GM18507 (cell line): ENCODE results near the gene KRT4.

Experiments
- DNase-seq: peaks from one replicate; pipeline ENCODE4 v3.0.0; 2011; ENCODE audit warnings: low read depth; ENCODE audit not compliant: insufficient read length; ENCODE audit errors: extremely low spot score
- FAIRE-seq: peaks from 2 replicates; lab custom pipeline; 2011; peaks lifted over from hg19 to GRCh38; lab: Jason Lieb, UNC

Gene KRT4

DNA sequence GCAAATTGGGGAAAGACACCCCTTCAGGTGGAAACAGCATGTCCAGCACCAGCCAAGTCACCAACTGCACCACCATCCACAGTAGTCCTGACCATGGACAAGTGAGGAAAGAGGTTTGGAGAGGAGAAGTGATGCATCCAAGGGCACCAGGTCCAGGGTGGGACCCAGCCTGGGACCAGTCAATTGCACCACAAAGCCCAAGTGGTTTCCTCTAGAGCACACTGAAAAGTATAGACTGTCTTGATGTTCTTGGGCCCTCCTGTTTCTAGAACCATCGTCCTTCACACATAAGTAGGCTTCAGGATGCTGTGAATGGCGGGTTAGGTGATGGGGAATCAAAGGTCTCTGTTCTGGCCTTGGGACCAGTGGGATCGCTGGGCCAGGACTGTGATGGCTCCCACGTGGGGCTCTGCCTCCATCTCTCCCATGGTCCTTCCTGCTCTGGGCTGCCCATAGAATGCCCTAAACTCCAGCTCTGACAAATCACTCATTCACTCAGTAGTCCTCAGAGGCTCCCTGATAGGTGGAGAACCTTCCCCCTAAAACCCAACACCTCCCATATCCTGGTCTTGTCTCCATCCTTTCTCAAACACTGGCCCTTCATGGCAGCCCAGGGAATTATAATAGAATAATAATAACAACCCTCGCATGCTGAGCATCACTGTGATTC is 11.0 kb upstream of the KRT4 start:
- no peak for FAIRE-seq
- no peak for DNase-seq

DNA sequence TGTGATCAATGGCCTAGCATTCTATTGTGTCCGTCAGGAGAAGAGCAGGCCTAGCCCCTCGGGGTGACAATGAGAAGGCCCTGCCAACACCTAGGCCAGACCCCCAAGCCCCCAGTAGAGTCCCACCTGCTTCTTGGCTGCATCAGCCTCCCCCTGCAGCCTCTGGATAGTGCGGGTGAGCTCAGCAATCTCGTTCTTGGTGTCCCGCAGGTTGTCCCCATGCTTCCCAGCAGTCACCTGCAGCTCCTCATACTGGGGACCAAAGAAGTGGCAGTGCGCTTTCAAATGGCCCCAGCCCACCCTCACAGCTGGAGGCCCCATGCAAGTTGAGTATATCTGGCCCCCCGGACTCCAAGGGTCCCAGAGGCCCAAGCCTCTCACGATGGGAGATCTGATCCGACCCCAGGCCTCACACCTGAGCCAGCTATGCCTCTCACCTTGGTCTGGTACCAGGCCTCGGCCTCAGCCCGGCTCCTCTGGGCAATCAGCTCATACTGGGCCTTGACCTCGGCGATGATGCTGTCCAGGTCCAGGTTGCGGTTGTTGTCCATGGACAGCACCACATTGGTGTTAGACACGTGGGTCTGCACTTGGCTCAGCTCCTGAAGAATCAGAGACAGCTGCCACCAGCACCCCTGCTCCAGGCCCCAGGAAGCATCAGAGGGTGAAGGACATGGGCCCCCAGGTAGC is 10.0 kb upstream of the KRT4 start:
- no peak for DNase-seq

DNA sequence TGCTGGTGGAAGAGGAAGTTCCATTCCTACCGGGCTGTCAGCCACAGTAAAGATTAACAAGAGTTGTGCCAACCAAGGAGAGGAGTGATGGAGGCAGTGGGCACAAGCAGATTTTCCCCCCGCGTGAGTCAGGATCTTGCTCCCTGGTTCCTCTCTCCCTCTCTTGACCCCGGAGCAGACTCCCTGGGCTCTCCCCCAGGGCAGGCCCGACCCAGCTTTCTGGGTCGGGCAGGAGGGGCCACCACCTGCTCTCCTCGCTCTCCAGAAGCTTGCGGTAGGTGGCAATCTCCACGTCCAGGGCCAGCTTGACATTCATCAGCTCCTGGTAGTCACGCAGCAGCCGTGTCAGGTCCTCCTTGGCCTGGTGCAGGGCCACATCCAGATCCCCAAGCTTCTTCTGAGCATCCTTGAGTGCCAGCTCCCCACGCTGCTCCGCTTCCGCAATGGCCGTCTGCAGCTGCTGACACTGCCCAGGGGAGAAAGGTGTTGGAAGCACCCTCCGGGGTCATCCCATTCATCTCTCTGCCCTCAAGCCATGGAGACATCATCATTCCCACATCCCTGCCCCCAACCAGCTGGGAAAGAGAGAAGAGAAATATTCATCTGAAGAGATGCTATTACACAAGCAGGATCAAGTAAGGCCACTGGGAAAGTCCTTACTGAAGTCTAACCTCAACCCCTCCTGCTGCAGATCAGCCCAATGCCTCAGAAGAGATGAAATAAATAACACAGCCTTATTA is 9.0 kb upstream of the KRT4 start:
- FAIRE-seq (no peak), DNase-seq (no peak)

More for the DNA sequence above, 10.0 kb upstream of the KRT4 start:
- FAIRE-seq = no peak

DNA sequence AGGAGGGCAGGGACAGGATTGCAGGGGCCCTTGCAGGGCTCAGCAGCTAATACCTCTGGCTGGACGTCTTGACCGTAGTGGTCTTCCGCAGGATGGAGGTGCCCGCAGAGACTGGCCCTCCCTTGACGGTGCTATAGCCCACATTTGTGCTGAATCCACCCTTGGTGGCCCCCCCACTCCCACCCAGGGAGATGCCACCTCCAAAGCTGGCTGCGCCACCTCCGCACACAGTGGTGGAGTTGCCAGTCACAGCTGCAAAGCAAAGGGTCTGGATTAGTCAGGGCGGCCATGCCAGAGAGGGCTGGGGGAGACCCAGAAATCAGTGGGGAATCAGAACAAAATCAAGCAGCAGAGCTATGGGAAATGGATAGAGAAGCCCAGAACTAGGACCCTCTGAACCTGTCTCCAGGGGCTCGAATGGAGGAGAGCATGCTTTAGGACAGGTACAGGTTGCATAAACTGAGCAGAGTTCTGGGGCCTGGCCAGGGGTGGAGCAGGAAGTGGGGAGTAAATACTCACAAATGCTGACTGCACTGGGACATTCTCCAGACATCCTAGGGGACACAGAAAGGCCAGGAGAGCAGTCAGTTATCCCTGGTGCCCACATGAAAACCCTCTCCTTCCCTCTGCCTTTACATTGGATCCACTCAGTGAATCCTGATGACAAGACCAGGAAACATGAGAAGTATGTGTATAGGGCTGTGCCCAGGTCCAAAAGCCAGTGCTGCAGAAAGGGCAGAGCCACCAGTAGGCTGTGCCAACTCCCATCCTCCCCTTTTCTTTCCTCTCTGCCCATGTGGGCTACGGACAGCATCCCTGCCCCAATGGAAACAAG is 8.1 kb upstream of the KRT4 start:
- FAIRE-seq (no peak), DNase-seq (no peak)

DNA sequence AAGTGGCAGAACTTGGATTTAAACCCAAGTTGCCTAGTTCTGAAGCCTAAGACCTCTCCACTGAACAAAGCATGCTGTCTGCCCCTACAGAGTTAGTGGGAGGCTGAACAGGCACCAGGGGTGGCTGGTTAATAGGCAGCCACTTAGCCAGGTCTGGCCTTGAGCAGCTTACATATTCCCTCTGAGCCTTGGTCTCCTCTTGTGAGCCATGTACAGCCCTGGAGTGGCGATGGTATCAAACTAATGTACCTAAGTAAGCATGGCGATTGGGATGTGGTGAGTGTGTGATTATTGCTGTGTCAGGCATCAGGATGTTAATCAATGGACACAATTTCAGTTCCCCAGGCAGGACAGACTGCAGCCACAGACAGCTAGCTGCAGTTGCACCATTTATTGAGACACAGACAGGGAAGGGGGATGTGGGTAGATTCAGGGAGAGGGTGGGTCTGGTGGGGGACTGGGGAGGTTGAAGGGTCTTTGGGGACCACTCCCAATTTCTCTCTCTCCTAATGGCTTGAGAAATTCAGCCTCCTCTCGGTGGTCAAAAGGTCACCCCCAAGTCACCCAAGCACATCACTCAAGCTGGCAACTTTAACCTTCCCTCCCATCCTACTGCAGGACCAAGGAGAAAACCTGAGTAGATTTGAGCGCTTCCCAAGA is 7.3 kb upstream of the KRT4 start:
- no peak for FAIRE-seq
- DNase-seq = no peak

DNA sequence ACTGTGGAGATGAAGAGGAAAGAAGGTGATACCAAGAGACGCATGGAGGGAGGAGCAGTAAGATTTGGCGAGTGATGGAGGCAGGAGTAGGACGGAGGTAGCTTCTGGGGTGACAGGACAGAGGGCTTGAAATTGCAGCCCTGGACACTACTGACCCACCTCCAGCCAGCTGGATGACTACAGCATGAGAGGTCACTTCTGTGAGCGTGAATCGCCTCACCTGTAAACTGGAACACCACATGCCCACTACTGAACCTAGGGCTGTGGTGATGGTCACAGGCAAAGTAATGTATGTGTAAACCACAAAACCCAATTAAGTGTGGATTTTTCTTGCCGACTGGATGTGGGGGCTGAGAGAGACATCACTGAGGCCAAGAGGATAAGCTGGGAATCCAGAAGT is 6.6 kb upstream of the KRT4 start:
- no peak for FAIRE-seq
- DNase-seq = no peak

DNA sequence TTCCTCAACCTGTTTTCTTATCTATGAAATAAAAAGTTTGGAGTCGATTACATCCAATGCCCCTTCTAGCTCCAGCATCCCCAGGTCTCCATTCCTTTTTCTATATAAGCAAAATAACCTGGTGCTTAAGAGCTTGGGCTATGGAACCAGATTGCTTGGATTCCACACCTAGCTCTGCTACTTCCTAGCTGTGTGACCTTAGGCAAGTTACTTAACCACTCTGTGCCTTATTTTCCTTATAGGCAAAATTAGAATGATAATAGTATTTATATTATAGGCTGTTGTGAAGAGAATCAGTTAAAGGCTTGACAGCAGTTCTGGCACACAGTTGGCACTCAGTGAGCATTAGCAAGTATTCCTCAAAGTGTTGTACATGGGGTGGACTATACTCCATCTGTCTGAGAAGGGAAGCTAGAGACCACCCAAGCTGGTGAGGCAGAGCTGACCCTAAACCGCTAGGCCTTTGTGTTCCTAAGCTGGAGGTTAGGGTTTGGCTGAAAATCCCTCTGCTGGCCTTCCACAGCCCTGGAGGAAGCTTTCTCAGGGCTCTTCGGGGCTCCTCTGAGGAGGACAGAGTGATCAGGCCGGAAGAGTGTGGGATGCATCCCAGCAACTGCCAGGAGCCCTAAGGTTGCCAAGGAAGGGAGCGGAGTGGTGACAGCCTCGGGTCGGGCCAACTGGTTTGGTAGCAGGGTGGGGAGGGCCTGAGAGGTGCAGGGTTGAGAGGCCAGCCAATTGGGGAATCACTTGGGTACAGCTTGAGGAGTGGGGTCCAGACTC is 6.0 kb upstream of the KRT4 start:
- no peak for FAIRE-seq

DNA sequence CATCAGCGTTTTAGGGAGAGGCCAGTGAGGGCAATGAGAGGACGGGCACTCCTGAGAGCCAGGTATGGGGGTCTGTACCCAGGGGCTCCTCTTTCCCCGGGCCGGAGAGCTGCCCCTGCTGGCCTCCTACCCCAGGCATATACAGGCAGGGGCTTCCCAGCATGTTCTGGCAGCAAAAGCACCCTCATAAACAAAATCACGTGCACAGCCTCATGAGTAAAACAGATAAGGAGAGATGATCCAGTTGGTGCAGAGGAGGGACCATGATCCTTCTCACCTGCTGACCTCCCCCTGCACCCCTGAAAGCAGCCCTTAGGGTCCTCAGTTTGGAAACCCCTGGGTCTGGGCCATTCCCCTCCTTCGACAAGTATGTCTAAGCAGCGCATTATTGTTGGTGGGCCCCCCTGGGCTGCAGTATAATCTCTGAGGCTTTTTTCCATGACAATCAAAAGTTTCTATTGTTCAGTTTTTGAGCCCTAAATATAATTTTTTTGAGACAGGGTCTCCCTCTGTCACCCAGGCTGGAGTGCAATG is 5.0 kb upstream of the KRT4 start:
- FAIRE-seq = no peak
- no peak for DNase-seq

More for the DNA sequence above, 6.0 kb upstream of the KRT4 start:
- no peak for DNase-seq

DNA sequence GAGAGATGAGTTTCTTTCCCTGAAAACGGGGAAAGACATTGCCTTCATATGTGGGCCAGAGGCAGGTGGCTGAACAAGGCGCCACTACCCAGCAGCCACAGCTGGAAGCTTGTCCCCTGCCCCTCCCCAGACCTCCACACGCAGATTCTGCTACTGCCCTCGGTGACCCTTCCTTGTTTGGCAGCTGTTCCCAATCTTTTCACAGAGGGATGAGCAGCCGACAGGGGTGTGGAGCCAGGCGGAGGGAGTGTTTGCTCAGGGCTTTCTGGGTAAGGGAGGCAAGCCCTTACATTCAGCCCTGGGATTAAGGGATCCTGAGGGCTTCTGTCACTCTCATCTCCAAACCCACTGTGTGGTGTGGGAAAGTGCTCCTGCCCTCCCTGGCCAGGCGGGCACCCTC is 4.5 kb upstream of the KRT4 start:
- no peak for DNase-seq

DNA sequence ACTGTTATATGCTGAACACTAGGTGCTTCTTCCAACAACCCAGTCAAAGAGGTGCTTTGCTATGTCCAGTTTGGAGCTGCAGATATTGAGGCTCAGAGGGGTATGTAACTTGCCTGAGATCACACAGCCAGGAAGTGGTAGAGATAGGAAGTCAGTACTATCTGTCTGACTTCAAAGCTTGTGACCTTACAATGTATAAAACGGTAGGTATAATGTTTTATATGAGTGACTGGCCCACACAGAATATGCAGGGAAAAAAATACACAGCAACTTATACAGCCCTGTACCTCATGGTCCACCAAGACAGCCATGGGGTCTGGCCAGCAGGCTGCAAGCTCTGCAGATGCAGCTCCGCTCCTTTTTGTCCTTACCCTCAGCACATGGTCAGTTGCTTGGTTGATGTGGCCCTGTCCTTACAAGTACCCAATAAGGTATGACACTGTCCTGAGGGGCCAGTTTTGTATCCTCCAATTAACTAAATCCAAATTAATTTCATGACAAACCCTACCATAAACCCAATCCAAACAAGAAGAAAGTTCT is 3.9 kb upstream of the KRT4 start:
- FAIRE-seq = no peak
- no peak for DNase-seq

More for the DNA sequence above, 4.5 kb upstream of the KRT4 start:
- FAIRE-seq = no peak

DNA sequence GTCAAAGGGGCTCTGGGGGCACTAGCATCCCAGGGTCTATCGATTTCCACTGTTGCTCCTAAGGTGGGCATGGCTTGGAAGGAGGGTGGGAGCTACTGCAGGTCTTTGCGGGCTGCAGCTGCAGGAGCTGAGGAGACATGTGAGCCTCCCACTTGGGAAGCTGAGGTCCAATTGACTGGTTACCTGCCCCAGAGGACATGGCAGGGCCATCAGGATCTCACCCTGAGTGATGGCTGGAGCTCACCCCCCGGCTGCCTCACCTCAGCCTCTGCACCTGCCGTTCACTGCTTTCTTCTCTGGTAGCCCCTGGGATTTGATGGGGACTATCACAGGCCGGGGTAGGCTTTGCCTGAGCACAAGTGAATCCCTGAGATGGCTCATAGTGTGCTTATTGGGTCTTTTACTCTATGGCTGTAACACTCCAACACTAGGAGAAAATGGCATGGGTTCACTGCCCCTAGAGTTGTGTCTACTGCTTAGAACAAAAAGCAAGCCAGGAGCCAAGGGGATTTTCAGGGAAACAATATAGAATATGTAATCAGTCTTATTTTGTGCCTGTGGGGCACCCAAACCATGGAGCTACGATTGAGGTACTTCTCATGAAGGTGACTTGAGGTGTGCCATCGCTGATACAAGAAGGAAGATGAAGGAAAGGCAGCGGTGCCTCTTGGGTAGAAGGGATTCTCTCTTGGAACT is 3.2 kb upstream of the KRT4 start:
- FAIRE-seq (no peak), DNase-seq (no peak)

DNA sequence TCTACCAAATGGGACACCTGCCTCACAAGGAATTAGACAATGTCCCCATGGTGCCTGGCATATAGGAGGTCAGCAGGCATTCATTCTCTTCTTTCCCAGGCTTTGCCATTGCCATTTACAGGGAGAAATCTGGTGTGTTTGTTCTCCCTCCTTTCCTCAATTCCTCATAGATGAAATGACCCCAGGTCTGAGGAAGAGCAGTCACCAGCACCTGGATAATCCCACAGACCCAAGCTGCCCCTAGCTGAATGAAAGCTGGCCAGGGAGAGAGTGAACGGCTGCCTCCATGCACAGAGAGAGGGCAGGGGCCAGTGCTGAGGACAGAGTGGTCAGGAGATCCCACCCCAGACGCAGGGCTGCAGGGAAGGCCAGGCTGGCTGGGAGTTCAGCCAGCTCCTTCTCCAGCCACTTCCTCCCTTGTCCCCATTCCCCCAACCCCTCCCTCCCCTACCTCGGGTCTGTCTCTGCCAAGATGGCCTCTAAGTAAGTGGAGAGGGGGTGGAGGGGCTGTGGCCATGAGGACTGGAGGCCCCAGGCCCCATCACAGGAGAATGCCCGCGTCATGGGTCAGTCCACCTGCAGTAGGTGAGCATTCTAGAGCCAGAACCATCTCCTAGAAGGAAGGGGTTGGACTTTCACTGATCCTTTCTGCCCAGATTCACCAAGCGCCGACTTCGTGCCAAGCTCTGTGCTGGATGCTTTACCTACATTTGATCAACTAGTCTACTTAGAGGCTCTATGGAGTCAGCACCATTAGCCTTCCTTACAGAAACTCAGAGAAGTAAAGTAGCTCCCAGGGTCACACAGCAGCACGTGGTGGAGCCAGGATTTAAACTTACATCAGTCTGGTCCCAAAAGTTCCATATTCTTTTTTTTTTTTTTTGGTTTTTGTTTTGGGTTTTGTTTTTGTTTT is 2.0 kb upstream of the KRT4 start:
- FAIRE-seq = no peak
- DNase-seq = no peak

DNA sequence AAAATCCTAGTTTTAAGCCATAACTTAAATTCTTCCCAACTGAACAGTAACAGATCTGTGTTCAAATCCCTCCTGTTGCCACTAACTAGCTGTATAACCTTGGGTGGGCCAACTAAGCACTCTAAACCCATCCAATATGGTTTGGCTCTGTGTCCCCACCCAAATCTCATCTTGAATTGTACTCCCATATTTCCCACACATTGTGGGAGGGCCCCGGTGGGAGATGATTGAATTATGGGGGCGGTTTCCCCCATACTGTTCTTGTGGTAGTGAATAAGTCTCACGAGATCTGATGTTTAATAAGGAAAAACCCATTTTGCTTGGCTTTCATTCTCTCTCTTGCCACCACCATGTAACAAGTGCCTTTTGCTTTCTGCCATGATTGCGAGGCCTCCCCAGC is 1.2 kb upstream of the KRT4 start:
- DNase-seq (no peak), FAIRE-seq (no peak)

DNA sequence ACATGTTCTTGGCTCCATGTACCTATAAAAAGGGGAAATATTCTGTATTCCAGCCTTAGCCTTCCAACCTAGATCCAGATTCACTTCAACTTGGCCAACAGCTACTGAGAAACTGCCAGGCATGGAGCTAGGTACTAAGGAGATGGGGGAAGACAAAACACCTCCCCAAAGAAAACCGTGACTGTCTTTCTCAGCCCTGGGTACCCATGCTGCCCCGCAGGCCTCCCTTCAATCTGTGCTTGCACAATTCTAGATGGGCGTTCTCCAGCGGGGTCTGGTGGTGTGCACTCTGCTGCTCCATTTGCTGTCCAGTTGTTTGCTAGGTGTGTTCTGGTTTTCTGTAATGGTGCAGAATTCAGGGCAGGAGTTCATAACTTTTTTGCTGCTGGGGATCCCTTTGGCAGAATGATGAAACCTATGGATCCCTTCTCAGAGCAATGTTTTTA is 817 bp upstream of the KRT4 start:
- FAIRE-seq (no peak), DNase-seq (no peak)

DNA sequence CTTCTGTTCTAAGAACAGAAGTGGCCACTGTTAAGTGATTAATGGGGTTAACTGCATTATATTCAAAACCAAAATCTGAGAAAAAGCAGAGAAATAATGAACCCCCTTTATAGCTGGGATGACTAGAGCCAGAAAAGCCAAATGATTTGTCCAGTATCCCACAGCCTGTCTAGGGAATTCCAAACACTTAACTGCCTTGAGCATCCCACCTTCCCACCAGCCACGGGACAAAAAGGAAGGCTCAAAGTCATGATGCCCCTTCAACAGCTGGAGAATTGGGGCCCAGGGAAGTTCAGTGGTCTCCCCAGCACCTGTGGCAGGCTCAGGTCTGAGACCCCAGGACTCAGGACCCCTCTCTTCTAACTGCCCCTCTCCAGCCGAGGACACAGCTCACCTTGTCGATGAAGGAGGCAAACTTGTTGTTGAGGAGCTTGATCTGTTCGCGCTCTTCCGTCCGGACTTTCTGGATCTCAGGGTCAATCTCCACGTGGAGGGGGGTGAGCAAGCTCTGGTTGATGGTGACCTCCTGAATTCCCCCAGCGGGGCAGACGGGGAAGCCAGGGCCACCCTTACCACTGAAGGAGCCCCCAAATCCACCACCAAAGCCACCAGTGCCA is 605 bp downstream of the KRT4 start:
- no peak for DNase-seq
- FAIRE-seq = no peak

DNA sequence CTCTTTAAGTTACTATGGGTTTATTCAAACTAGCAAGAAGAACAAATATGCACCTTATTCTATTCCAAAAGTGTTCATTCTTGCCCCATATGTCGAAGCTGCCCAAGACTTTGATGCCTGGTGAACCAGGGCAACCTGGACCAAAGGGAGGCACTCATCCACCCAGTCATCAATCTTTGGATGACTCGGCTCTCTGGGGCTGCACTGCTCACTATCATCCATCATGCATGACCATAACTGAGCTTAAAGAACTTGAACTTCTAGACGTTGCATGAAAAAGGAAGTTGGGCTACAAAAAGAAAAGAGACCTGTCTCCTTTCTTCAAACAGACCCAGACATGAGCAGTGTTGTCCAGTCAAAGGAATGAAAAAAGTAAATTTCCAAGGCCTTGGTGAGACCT is 1.2 kb downstream of the KRT4 start:
- FAIRE-seq (no peak), DNase-seq (no peak)
